ENCODE data around the gene EPHB1.
"Not testable (repeated sequence)": the region's sequence is repeated elsewhere in the genome, so short reads cannot be mapped to it uniquely, and the experiment has no call there.

EPHB1 gene

DNA sequence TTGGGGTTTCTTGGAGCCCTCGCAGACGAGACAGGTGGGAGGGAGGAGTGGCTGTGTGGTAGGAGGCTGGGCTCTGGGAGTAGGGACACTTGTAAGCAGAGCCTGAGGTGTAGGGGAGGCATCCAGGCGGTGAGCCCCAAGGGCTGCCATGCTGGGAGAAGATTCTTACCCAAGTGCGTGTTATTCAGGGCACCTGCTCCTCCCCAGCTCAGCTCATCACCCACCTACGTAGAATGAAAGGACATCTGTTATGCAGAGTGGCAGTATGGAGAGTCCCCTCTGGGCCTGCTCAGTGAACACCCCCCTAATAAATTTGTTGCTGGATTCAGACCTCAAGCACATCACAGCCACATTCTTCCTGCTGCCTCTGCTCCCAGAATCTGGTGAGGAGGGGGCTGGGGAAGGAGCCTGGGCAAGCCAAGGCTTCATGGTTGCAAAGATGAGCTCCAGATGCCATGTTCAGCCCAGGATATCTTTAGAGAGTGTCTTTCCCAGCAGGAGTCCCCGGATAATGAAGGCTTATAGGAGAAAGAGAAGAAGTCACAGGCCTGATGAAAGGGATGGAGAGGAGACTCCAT is 261.8 kb downstream of the EPHB1 start:
- no peak for DNase-seq

DNA sequence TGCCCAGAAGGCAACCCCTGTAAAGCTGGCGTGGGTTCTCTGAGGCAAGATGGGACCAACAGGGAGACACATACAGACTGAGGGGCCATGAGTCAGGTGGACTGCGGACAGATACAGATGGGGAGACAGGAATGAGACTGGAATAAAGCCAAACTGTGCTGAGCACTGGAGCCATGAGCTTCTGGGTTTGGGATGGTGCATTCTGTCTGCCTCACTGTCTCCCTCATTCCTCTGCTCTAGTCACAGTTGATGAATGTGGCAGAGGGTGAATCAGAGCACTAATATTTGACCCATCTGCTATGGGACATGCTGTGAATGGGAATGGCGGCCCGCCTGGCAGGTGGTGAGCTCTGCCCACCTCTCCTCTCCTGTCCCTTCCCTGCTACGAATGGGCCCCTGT is 262.9 kb downstream of the EPHB1 start:
- no peak for DNase-seq

DNA sequence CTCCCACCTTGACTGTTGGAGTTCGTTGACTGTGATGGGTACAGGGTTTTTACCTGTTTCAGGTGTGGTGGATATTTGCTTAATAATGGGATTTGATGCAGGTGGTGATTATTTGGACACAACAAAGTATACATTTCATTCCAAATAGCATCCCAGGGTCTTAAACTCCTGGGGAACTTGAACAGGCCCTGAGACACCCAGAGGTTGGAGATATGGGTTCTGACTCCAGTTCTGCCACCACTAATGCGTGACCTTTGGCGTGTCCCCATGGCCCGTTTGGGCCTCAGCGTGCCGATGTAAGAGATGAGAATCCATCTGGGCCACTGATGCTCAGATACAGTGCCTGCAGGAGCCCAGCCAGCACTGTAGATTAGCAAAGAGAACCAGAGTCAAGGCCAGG is 264.5 kb downstream of the EPHB1 start:
- DNase-seq, result no peak

DNA sequence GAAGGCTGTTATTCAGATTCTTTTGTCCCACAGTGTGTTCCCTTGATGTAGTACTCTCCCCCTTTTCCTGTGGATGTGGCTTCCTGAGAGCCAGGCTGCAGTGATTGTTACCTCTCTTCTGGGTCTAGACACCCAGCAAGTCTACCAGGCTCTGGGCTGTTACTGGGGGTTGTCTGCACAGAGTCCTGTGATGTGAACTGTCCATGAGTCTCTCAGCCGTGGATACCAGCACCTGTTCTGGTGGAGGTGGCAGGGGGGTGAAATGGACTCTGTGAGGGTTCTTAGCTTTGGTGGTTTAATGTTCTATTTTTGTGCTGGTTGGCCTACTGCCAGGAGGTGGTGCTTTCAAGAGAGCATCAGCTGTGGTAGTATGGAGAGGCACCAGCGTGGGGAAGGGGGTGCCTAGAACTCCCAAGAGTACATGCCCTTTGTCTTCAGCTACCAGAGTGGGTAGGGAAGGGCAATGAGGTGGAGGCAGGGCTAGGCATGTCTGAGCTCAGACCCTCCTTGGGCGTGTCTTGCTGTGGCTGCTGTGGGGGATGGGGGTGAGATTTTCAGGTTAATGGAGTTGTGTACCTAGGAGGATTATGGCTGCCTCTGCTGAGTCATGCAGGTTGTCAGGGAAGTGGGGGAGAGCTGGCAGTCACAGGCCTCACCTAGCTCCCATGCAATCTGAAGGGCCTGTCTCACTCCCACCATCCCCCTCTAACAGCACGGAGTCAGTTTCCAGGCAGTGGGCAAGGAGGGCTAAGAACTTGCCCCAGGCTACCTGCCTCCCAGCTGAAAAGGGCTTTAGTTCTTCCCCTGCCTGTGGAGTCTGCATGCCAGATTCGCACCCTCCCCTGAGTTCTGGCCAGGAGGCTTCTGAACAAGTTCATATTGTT is 272.0 kb downstream of the EPHB1 start:
- DNase-seq, result not testable (repeated sequence)

DNA sequence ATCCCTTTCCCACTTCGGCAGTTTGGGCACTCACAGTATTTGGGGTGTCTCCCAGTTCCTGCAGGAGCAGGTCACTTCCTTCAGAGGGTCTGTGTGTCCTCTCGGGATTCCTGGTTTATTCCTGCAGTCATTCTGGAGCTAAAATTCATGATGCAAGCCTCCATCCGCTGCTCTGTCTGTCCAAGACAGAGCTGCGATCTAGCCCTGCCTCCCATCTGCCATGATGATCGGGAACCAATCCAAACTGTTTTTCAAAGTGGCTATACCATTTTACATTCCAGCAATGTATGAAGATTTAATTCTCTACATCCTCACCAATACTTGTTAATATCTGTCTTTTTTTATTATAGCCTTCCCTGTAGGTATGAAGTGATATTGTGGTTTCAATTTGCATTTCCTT is 273.0 kb downstream of the EPHB1 start:
- DNase-seq, result no peak

DNA sequence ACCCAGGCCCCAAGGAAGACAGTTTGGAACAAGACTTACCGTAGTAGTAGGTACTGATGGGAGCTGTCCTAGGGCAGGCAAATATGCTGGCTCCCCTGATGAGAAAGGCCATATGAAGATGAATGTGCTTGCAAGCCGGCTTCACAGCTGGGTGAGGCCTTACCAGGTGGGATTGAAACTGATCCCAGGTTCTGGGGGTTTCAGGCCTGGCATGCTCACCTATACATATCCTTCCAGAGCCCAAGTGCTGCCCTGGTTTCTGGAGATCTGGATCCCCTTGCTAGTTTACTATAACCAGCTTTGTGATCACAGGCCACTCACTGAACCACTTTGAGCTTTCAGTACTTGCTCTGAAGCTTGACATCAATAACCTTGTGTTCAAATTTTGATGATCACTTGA is 274.3 kb downstream of the EPHB1 start:
- no peak for DNase-seq

DNA sequence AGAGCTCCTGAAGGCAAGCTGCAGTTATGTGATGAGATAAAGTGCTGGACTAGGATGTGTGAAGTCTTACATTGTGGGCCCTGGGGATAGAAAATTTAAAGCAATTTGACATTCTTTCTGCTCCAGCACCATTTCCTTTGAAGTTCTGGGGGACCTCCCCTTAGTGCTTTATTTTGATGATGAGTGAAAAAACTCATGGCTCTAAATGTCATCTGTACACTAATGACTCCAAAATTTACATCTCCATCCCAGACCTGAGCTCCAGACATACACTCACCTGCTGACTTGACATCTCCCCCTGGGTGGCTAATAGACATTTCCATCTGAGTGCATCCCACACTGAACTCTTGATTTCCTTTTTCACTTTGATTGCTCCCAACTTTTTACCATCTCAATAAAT is 276.4 kb downstream of the EPHB1 start:
- DNase-seq, result no peak

DNA sequence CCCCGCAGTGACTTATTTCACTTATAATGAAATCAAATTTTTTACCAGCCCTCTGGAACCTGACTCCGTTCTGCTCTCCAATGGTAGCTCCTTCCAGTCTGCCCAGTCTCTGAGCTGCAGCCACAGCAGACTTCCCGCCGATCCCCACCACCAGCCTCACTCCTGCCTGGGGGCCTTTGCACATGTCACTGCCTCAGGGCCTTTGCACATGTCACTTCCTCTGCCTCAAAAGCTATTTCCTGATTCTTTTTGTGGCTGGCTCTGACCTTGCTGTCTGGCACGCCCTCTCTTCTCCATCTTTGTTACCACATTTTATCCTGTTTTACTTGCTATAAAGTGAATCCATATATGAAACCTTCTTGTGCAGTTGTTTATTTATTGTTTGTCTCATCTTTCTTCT is 277.4 kb downstream of the EPHB1 start:
- DNase-seq, result no peak

DNA sequence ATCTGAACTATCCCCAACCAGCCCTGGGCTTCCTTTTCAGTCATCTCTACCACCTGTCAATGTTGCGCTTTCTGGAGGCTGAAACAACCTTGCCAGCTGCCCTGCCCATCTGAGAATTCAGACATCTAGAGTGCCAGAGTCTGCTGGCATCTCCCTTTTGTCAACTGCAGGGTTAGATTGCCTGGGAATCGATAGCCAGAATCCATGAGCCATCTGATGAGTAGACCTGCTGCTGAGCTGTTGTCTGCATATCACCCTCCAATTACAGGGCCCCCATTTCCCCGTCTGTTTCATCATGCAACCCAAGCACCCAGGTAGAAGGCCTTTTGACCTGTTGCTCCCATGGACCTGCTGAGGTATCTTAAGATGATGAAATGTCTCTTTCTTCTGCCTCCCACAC is 280.1 kb downstream of the EPHB1 start:
- no peak for DNase-seq

DNA sequence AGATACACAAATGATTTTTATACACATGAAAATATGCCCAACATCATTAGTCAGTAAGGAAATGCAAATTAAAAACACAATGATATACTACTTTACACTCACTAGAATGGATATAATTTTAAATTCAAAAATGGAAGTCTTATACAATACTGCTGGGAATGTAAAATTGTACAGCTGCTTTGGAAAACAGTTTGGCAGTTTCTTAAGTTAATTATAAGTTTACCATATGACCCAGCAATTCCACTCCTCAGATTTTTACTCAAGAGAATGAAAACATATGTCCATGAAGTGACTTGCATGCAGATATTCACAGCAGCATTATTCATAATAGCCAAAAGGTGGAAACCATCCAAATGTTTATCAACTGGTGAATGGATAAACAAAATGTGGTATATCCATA is 281.3 kb downstream of the EPHB1 start:
- no peak for DNase-seq

DNA sequence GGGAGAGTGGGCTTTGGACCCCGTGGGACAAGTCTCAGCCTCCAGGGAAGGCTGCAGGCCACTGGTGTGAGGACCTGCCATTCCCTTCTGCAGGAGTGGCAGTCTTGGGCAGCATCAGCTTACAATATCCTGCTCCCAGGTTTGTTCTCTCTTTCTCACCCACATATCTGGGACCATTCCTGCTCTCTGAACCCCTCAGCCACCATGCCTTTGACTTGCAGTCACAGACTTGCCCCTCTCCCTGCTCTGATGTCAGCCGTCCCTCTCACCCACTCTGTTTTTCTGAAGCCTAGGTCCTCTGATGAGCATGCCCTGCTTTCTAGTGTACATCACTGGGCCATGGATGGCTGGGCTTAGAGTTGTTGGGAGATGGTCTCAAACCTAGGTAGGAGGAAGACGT is 282.1 kb downstream of the EPHB1 start:
- no peak for DNase-seq

DNA sequence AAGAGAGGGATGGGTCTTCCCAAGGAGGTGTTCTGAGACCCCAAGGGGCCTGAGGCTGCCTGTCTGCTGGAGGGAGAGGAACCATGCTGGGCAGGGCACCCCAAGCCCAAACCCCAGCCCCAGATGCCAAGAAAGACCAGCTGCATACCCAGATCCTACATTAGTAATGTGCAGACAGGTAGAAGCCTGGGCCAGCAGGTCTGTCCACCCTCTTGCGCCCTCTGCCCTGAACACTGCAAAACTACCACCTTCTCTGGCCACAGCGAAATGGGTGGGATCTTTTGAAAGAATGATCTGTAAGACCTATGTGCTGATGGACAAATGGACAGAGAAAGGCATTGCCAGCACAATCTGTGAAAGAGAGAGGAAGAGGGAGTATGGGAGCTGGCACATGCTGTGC is 283.2 kb downstream of the EPHB1 start:
- no peak for DNase-seq

DNA sequence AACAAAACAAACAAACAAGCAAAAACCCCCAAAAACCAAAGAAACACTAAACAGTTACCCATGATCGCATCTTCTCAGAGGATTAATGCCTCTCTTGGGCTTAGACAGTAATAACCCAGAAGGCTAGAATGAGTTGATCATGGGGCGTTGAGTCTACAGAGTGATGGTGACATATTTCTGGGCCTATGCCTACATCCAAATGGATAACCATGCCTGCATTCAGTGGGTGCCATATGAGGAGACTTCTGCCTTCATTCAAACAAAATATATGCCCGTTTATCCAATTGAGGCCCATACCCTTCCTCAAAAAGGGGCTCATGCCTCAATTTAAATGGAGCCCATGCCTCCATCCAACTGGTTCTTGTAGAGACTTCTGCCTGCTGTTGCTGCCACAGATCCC is 284.0 kb downstream of the EPHB1 start:
- no peak for DNase-seq

DNA sequence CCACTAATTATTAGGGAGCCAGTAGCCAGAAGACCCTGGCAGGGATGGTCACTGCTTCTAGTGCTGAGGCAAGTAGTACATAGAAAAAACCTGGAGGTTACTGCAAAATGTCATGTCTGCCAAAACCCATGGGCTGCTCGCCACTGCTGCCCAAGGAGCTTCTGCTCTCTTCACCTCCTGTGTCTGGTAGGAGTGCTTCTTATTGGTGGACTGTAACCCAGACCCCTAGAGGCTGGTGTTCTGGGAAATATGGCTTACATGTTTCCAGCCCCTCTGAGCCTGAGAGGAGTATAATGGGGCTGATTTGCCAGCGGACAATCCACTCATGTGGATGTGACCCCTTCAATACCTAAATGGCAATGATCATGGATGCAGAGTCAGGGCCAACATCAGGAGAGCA is 286.4 kb downstream of the EPHB1 start:
- DNase-seq, result no peak

DNA sequence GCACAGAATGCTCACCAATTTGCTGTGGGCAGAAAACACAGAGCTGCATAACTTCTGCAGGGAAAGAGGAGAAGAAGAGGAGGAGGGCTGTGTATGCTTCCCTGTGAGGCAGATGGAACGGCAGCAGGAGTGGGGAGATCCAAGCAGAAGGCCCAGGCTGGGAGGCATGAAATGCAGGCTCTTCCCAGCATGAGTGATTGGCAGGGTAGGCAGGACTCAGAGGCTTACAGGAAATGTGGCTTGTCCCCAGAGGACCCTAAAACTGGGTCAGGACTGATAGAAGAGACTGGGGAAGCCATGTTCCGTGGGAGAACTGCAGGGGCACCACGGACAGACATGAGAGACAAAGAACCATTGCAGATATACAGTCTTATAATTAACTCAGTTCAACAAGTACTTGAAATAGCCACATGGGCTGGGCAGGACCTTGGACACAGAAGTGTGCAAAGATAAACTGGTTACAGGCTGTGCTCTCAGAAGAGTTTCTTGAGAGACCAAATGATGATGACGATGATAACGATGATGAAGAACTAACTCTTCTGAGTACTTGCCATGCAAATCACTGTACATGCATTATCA is 286.9 kb downstream of the EPHB1 start:
- no peak for DNase-seq

DNA sequence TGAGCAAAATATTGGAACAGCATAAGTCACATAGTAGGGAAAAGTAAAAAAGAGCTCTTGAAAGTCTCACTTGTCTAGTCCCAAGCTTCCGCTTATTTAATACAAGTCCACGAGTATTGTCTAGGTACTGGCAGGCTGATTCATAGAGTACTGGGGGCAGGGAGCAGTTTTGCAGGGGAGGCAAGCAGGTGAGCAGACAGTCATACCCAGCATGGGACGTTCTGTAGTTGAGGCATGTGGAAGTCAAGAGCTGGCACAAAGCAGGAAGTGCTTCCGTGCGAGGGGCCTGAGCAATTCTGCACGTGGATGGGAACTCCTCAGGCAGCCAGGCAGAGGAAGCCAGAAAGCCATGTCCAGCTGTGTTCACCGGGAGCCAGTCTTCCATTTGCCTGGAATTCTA is 287.6 kb downstream of the EPHB1 start:
- DNase-seq, result peak in 2 of 4 experiments; percentile 1 to 5

DNA sequence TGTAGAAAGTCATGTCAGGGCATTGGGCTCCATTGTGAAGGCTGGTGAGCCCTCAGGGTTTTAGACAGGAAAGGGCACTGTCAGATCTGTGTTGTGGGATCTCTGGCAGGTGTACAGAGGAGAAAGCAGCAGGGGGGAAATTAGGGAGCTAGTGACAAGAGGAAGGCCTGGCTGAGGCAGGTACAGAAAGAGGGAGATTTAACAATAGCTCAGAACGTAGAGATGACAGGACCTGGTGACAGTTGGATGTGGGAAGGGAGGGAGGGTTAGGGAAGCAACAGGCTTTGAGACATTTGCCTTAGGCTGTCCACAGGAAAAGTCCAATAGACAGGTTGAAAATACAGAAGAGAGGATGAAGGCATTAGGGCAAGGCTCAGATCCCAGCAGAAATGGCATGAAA is 288.1 kb downstream of the EPHB1 start:
- DNase-seq, result no peak

DNA sequence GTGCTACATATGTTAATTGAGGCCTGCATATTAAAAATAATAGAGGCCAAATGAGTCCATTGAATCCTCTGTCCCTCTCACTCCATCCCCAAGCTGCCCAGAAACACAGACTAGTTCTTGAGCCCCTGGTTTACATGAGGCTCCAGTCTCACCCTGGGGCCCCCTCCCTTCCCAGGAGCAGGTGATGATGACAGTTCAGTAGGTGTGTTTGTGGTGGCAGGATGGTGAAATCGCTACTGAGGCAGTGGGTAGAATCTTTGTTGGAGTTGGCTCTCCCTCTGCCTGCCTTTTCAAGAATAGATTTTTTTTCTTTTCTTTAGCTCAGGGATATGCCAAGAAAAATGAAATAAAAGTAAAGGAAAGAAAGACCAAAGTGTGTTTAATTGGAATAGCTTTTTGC is 288.7 kb downstream of the EPHB1 start:
- DNase-seq, result no peak

DNA sequence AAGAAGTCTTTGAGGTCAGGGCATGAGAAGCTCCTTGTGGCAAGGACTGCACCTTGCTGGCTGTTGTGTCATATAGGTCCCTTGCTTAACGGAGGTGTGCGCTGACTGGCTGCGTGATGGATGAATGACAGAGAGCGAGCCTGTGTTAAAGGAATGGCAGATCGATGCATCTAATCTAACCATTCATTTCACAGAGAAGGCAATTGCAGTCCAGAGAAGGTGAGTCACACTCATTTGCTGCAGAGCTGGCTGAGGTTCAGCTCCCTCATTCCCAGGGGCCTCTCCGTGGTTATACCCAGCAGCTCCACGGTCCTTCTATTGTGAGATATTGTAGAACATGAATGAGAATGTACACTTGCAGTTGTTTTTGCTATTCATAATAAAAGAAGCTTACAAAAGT is 289.3 kb downstream of the EPHB1 start:
- no peak for DNase-seq

DNA sequence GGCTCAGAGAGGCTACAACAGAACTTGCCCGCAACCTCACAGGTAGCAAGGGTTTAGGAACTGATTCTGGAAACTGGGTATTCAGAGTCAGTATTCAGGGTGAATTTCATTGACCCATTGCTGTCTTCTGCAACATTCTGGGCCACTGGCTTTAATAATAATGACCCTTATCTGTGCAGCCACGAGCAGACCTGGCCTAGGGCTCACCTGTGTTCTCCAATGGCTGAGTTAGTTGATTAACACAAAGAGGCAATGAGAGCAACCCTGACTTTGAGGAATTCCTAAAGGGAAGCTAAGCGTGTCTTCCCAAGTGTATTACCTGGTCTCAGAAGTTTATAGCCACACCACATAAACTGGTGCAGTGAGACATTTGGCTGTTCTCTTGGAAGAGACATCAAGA is 289.9 kb downstream of the EPHB1 start:
- DNase-seq, result no peak

DNA sequence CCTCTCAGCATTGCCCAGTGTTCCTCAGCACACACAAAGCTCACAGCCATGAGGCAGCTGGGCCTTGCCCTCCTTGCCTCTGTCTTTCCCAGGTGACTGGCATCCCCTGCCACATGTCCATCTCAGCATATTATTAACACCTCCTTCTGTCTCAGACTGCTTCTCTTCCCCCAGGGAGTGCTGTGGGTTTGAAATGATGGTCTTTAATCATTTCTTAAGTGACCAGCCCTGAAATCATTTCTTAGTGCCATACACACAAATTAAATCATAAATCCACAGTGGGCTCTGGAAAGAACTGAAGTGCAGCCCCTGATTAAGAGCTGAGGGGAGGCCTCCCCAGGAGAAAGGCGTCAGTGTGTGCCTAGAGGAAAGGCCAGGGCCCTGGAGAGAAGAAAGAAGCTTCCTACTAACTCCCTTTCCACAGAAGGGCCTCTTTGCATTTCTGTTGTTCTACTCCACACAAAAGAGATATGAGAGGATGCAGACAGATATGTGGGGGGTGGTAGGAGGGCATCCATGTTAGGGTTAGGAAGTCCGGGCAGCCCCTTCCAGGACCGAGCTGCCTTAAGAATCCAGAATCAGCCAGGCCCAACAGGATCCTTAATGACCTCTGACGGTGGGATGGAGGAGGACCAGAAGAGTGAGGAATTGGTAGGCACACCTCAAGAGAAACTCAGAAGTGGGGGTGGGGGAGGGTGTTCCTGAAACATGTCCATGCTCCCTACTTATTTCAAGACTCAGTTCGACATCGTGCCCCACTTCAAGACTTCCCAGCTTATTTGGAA is 290.8 kb downstream of the EPHB1 start:
- DNase-seq, result no peak

DNA sequence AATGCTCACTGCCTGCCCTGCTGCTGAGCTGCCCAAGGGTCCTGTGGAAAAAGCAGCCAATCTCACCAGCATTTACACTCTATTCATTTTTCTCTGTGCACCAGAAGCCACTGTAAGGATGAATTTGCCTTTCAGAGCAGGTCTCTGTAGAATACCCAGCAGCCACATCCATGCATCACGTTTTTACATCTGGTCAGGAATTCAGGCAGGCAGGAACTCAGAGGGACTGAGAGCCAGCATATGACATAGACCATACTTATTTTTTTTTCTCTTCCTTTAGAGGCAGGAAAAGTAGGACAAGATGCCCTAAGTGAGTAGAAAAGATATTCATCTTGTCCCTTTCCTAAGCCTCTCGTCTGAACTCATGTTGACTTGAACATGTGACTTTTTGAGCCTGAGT is 292.7 kb downstream of the EPHB1 start:
- DNase-seq, result no peak

DNA sequence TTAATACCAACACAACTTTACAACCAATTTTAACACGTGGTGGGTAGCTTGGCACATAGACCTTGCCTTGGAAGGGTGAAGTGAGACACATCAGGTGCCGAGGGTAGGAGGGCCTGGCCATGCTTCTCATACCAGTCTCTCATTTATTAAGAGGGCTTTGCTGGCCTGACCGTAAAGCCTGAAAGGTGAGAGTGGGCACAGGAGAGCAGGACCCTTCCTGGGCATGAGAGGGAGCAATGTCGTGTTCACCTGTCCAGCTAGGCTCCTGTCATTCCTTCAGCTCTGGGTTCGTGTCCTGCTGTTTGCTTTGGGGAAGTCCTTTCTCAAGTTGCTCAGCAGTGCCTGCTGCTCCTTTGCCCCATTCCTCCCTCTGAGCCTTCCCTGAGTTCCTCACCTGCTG is 294.4 kb downstream of the EPHB1 start:
- no peak for DNase-seq

Data from suppressor macrophage (primary cell).